G401.6 (cell line): ENCODE measurements around the gene LEF1.

Source experiments
- FAIRE-seq: peaks from 2 replicates; lab custom pipeline; 2012; peaks lifted over from hg19 to GRCh38; lab: Jason Lieb, UNC

The LEF1 gene

DNA sequence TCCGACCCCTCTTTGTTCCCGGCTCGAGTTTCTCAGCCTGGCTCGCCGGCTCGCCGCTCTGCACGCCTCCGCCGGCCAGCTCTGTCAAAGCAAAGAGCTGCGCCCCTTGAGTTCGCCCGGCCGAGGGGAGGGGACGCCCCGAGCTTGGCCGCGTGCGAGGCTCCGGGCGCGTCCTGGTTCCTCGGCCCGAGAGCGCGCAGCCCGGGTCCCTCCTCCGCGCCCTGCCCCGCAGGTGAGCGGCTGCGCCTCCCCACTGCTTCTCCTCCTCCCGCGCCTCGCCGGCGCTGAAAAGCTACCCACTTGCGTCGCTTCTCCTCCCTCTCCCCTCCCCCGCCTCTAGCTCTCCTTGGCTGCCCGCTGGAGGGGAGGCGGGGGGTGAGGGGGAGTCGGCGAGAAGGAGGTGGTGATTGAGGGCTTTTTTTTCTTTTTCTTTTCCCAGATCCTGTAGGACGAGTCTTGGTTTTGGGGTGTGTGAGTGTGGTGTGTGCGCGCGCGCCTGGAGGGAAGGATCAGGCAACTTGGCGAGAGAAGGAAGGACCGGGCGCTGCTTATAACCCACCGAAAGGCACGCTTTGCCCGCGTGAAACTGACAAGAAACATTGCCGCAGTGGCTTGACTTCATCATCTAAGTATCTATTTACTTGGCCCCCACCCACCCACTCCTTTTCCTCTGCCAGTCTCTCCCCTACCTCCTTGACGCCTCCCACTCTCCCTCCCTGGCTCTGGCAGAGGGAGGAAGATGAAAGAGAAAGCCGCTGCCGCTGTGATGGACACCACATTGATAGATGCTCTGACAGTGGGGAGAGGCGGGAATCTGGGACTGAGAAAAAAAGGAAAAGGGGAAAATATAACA lies at the start of gene LEF1:
TSS of gene LEF1 (minus strand) at position 262 of the 853 bp plus-strand sequence. CDS start 1,165 bp downstream, outside the sequence.
- no peak for FAIRE-seq

DNA sequence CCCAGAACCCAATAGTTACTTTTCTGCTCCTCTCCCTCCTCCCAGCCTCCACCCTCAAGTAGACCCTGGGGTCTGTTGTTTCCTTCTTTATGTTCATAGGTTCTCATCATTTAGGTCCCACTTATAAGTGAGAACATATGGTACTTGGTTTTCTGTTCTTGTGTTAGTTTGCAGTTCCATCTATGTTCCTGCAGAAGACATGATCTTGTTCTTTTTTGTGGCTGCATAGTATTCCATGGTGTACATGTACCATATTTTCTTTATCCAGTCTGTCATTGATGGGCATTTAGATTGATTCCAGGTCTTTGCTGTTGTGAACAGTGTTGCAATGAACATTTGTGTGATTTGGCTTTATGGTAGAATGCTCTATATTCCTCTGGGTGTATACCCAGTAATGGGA lies 47.8 kb upstream of the LEF1 start:
- FAIRE-seq: no peak

GRCh38 chr4:108215055-108215454 lies 46.3 kb upstream of the LEF1 start:
- FAIRE-seq: no peak

GRCh38 chr4:108213723-108214122 lies 45.0 kb upstream of the LEF1 start:
- no peak for FAIRE-seq

DNA sequence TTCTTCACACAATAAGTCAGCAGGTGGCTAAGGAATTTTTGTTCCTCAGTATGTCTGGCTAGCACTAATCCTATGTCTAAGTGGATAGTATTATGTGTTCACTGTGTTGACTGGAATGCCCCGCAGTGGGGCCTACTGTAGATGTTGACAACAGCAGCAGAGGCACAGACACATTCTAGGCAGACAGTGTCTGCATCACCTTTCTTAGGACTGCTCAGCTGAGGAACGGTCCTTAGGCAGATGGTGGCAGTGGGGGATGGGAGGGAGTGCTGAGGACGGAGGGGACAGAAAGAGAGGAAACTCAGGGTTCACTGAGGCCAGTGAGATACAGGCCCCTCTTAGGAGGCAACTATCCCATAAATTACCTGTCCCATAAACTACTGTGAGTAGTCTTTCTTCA lies 44.6 kb upstream of the LEF1 start:
- FAIRE-seq: no peak

GRCh38 chr4:108210989-108211835 lies 42.5 kb upstream of the LEF1 start:
- FAIRE-seq: no peak

DNA sequence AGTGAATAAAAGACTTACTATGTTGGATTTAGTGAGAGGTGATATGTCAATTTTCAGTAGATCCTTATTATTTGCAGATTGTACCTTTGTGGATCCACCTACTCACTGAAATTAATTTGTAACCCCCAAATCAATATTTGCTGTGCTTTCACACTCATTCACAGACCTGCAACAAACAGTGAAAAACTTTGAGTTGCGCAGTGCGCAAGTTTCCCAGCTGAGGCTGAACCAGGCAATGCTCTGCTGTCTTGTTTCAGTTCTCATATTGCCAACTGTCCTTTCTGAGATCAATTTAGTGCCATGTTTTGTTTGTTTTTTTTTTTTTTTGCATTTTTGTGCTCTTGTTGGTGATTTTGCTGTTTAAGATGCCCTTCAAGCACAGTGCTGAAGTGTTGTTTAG lies 40.8 kb upstream of the LEF1 start:
- FAIRE-seq: no peak

DNA sequence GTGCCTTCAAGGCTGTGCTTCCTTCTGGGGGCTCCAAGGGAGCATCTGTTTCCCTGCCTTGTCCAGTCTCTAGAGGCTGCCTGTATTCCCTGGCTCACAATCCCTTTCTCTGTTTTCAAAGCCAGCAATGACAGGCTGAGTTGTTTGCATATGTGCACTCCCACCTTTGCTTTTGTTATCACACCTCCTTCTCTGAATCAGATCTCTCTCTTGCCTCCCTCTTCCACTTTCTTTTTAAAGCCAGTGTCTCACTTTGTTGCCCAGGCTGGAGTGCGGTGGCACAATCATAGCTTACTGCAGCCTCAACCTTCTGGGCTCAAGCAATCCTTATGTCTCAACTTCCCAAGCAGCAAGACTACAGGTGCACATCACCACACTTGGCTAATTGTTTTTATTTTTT lies 37.1 kb upstream of the LEF1 start:
- FAIRE-seq: no peak

- no peak for FAIRE-seq
These were observed 35.8 kb upstream of the LEF1 start for GRCh38 chr4:108204518-108204917.

- FAIRE-seq: no peak
These were observed 34.6 kb upstream of the LEF1 start for GRCh38 chr4:108203377-108203776.

- no peak for FAIRE-seq
These were observed 33.0 kb upstream of the LEF1 start for GRCh38 chr4:108201774-108202173.

GRCh38 chr4:108199881-108200280 lies 31.1 kb upstream of the LEF1 start:
- no peak for FAIRE-seq

DNA sequence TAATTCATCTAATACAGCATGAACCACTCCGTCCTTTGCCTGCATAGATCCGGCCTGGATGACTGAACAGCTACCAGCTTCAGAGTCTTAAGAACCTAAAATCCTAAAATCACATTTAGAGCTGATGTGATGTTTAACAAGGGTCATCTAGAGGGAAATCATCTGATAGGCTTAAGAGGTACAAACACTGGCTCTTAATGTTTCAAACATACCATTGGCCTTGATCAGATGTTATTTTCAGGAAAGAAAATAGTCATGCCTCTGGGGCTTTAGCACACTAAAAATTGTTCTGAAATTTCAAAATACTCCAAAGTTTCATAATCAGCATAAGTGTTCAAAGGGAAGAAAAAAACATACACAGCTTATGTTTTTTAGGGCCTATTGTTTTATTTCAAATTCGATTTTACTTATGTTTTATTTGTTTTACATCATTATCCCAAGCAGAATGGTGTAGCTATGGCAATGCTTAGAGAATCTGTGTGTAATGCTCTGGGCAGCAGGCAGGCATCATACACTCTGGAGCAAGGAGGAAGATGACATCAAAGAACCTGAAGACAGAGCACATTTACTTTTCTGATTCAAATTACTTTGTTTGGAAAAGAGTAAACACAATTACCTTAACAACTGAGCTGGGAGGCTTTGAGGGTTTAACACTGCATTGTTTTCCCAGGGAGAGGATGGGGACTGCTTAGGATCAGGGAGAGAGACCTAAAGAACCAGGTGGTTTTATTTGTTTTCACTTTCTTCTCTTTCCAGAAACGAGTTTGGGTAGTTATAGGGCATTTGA lies 25.3 kb upstream of the LEF1 start:
- no peak for FAIRE-seq

- no peak for FAIRE-seq
These were observed 24.2 kb upstream of the LEF1 start for GRCh38 chr4:108192935-108193334.

DNA sequence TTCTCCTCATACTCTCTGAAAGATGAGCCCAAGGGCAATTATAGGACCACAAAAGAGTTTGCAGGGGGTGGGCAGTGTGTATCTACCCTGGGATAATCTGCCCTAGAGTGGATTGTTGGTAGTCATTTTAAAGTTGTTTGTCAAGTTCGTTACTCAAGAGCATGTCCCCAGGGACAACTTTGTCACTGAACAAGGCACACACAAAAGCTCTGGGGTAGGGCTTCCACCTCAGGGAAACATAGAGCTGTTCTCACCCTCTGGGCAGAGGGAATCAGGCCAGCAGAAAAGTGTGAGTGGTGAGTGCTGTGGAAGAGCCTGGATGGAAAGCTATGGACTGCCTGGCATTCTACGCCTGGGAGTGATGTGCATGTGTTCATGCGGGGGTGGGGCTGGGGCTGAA lies 23.3 kb upstream of the LEF1 start:
- FAIRE-seq: no peak

- FAIRE-seq: no peak
These were observed 22.7 kb upstream of the LEF1 start for GRCh38 chr4:108191269-108191914.

- no peak for FAIRE-seq
These were observed 20.0 kb upstream of the LEF1 start for GRCh38 chr4:108188770-108189169.

DNA sequence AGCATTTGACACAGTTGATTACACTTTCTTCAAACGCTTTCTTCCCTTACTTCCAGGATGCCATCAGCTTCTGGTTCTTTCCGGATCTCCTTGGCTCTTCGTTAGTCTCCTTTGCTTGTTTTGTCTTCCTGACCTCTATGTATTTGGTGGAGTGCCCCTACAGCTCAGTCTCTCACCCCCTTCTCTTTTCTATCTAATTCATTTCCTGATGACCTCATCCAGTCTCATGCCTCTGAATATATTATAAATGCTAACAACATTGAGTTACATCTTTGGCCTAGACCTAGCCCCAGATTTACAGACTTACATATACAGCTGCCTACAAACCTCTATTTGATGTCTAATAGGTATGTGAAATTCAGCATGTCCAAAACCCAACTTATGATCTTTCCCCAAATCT lies 16.5 kb upstream of the LEF1 start:
- FAIRE-seq: no peak

GRCh38 chr4:108184453-108185049 lies 15.8 kb upstream of the LEF1 start:
- no peak for FAIRE-seq

GRCh38 chr4:108181704-108182103 lies 13.0 kb upstream of the LEF1 start:
- FAIRE-seq: no peak

GRCh38 chr4:108180513-108180912 lies 11.8 kb upstream of the LEF1 start:
- no peak for FAIRE-seq

- FAIRE-seq: no peak
These were observed 7.2 kb upstream of the LEF1 start for GRCh38 chr4:108175966-108176365.
